NCI-H748 (cell line): ENCODE results near the gene DRAP1.

Experiments used
- DNase-seq: peaks from one replicate; lab custom pipeline; 2025; ENCODE audit not compliant: unreplicated experiment; lab: John Stamatoyannopoulos, UW

The DRAP1 gene

DNA sequence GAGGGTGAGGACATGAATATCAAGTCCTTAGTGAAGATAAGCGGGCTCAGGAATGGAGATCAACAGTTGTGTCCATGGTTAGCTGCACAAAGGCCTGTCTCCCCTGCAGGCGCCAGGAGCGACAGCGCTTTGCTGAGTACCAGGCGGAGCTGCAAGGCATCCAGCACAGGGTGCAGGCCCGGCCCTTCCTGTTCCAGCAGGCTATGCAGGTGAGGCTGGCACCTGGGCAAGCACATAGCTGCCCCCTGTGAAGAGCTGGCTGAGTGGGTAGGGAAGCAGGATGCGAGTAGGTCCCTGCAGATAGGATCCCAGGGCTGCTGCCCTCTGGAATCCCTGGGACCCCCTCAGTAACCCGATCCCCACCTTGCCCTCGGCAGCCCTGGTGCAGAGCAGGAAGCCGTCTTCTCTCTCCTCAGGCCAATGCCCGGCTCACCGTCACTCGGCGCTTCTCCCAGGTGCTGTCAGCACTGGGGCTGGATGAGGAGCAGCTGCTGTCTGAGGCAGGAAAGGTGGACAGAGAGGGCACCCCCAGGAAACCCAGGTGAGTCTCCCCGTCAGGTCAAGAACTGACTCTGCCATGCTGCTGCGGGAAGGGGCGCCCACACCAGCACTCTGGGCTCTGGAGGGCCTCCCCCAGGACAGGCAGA lies 39.7 kb downstream of the DRAP1 start:
- DNase-seq, result no peak

DNA sequence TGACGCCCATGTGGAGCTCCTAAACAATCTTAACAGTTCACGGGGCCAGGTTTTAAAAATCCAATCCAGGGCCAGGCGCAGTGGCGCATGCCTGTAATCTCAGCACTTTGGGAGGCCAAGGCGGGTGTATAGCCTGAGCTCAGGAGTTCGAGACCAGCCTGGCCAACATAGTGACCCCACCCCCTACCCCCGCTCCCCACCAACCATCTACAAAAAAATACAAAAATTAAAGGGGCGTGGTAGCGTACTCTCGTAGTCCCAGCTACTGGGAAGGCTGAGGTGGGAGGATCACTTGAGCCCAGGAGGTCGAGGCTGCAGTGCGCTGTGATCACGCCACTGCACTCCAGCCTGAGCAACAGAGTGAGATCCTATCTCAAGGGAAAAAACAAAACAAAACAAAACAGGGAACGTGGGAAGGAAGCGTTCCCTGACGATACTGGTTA lies 41.6 kb downstream of the DRAP1 start:
- peak; percentile 39 for DNase-seq

DNA sequence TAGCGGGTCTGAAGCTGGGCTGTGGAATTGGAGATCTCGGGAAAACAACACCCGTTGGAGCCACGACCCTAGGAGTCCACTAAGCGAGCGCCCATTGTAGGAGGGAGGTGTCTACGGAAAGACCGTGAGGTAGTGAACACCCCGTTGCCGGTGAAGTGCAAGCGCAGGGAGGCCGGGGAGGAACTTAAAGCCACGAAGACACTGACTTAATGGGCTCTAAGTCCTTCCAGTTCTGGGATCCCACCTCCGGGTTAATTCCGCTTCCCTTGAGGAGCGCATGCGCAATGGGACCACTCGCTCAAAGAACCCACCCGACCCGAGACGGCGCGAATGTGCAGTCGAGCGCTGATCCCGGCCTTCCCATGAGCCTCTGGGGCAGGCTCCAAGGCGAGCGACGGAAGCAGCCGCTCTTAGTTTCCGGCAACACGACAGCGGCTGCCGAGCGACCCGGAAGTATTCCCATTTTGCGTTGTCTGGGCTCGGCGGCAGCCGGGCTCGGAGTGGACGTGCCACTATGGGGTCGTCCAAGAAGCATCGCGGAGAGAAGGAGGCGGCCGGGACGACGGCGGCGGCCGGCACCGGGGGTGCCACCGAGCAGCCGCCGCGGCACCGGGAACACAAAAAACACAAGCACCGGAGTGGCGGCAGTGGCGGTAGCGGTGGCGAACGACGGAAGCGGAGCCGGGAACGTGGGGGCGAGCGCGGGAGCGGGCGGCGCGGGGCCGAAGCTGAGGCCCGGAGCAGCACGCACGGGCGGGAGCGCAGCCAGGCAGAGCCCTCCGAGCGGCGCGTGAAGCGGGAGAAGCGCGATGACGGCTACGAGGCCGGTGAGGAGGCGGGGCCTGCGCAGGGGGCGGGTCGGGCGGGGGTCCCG lies 42.3 kb downstream of the DRAP1 start, which contains the start of gene SART1:
SART1 (plus strand) TSS at position 468 of the 874 bp plus-strand sequence; CDS start at position 515, 47 bp downstream.
- DNase-seq, result peak; percentile 98

DNA sequence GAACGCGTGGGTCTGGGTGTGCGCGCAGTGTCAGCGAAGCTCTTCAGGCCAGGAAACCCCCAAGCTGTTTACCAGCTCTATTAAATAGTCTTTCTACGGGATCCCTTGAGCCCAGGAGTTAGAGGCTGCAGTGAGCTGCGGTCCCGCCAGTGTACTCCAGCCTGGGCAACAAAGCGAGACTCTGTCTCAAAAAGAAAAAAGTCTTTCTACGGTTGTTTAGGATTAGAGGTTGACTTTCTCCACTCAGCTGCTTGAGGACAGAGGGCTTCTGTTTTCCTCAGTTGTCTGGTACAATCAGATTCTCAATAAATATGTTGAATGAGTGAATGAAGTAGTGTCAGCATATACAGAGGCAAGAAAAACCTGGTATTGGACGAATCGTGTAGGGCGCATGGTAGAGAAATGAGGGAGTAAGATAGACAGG lies 42.9 kb downstream of the DRAP1 start:
- no peak for DNase-seq

DNA sequence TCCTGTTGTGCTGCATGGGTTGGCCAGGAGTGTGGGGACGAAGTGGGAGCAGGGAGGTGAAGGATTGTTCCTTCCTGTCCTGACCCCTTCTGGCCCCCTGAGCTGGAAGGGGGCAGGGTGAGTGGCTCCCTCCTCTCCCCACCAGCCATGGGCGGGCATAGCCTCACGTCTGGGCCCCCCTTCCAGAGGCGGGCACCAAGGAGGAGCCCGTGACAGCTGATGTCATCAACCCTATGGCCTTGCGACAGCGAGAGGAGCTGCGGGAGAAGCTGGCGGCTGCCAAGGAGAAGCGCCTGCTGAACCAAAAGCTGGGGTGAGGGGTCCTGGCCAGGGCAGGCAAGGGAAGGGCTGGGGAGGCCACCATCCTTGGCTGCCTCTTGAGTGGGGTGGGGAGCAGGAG lies 45.7 kb downstream of the DRAP1 start:
- no peak for DNase-seq

DNA sequence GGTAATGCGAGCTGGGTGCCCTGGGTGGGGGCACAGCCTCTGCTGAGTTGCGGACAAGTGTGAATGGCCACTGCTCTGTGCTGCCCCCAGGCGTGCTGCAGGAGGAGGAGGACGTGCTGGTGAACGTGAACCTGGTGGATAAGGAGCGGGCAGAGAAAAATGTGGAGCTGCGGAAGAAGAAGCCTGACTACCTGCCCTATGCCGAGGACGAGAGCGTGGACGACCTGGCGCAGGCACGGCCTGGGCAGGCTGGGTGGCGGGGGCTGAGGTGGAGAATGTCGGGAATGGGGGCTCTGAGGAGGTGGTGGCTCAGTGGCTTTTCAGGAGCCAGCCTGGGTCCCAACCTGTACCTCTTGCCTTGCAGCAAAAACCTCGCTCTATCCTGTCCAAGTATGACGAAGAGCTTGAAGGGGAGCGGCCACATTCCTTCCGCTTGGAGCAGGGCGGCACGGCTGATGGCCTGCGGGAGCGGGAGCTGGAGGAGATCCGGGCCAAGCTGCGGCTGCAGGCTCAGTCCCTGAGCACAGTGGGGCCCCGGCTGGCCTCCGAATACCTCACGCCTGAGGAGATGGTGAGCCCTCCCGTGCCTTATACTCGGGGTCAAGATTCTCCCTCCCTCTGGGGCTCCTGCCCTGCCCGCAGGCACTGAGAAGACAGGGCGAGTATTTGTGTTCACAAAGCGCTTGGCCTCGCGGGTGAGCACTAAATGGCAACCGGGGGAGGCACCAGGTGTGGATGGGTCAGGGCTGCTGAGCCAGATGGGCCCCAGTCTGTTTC lies 46.9 kb downstream of the DRAP1 start:
- DNase-seq, result no peak

DNA sequence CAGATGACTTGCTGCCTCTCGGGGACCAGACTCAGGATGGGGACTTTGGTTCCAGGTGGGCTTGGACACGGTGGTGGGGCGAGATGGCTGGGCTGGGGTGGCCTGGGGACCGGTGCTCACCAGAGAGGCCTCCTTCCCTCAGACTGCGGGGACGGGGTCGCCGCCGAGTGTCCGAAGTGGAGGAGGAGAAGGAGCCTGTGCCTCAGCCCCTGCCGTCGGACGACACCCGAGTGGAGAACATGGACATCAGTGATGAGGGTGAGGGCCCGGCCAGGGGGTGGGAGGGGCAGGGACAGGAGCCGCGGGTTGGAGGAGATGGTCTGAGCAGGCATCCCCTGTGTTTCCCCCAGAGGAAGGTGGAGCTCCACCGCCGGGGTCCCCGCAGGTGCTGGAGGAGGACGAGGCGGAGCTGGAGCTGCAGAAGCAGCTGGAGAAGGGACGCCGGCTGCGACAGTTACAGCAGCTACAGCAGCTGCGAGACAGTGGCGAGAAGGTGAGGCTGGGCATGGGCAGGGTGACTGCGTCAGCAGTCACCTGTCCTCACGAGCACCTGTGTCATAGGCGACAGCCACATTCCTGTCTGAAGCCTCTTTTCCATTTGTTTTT lies 48.2 kb downstream of the DRAP1 start:
- no peak for DNase-seq

DNA sequence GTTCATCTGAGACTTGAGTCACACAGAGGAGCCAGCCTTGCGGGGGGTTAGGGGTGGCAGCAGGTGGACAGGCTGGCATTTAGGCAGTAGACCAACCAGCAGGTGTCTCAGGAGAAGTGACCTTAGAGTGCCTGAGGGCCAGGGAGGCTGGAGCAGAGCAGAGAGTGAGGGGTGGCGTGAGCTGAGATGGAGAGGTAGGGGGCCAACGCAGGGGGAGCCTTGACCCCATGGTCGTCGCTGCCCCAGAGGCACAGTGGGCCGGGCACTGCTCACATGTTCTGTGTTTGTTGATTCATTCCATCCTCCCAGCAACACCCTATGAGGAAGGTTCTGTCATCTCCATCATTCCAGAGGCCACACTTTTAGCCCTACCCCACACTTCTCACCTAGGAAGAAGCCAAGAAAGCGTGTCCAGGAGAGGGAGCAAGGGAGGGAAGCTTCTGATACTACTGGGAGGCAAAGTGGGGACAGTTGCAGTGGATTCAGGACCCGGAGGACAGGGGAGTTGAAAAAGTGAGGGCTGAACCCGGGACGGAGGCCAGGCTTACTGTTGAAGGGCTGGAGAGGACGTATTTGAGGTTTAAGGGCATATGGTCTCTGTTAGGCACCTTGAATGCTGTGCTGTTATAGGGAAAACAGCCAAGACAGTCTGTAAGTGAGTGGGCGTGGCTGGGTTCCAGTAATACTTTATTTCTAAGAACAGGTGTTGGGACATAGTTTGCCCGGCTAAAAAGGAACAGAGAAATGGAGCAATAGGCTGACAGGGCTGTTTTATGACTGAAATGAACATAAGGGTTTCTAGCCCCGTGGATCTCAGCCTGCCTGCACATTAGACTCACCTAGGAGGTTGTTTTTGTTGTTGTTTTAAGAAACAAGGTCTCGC lies 49.6 kb downstream of the DRAP1 start:
- no peak for DNase-seq
